ENCODE results near the gene MICU1. TPM values are rescaled to one million over a fixed set of nuclear protein-coding genes. Genes with fewer than 3 reads are reported as not detected.

MICU1 gene
- total RNA-seq, 1 experiment from 2014 or later = 39.4 TPM

DNA sequence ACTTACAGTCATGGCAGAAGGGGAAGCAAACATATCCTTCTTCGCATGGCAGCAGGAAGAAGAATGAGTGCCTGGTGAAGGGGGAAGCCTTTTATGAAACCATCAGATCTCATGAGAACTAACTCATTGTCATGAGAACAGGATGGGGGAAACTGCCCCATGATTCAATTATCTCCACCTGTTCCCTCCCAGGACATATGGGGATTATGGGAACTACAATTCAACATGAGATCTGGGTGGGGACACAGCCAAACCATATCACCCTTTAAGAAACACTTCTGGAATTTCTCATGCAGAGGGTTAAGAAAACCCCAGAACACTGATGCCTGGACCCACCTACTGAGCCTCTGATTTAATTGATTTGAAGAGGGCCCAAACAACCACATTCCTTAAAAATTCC, 207.9 kb downstream of the MICU1 start (continued):
- no peak for TF ChIP-seq REST (IDR thresholded peaks at IDR 0.05; ENCODE audit: low read depth)

DNA sequence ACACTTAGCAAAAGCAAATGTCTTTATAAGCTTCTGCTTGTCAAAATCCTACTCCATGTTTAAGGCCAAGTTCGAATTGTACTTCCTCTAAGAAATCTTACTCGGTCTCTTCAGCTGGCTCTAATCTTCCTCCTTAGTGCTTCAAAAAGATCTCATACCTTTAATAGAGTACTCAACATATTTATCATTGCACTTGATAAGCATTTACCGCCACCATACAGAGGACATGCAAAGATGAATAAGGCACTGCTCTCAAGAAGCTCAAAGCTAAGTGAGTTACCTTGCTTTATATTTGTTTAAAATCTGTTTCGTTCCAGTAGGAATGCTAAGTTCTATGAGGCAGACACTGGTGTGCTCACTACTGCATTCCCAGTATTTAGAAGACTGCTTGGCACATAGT, 209.2 kb downstream of the MICU1 start:
- Histone ChIP-seq H3K9ac (ENCODE audit: low read length) (no peak overlapping the region), H3K9me3 (ENCODE audit: control insufficient read depth in 1 of 2, insufficient read depth in 1 of 2, low read depth in 1 of 2, low read length in 2 of 2) (no peaks in the 10 kb centered on the region), H3K4me2 (ENCODE audit: low read length) (no peak overlapping the region), H3K27ac (ENCODE audit: low read depth, low read length) (no peak overlapping the region), H3K36me3 (ENCODE audit: control insufficient read depth in 1 of 2, insufficient read depth in 2 of 2, low read length in 2 of 2) (no peaks in the 10 kb centered on the region), H4K20me1 (ENCODE audit: insufficient read depth) (no peaks in the 10 kb centered on the region), H3K79me2 (ENCODE audit: insufficient read depth, low read length) (no peaks in the 10 kb centered on the region), H3K27me3 (ENCODE audit: insufficient read depth, low read length) (no peaks in the 10 kb centered on the region), H3K9me2 (ENCODE audit: insufficient read depth) (no peaks in the 10 kb centered on the region), H3K4me1 (ENCODE audit: control insufficient read depth in 1 of 2, insufficient read depth in 2 of 2, low read length in 2 of 2) (no peaks in the 10 kb centered on the region), H2AFZ (ENCODE audit: low read depth, low read length, poor library complexity, severe bottlenecking) (no peak overlapping the region), H3K4me3 (replicated peaks in 1 of 2; ENCODE audit: low read depth in 1 of 2, low read length in 2 of 2) (no peak overlapping the region)
- ATAC-seq = no peak
- no TSS peak for BruUV-seq (replicated peaks)
- ChIA-PET POLR2A (interaction anchor here (1.0 kb wide), 1 partner anchor 260 kb away, joined by 3 read pairs; no protein-coding TSS in a partner anchor), RAD21 (ENCODE audit: low non-redundant PET in 1 of 2, low total read pairs in 2 of 2, uncharacterized antibody in 2 of 2, unreplicated experiment in 2 of 2) (no interaction called here), CTCF (no interaction called here)
- no peak for DNase-seq (ENCODE audit: low read depth, low spot score)
- intact Hi-C loops (cut with micrococcal nuclease) = no loop called here
- TF ChIP-seq EZH2phosphoT487 (IDR thresholded peaks at IDR 0.05; ENCODE audit: borderline replicate concordance) = no peak
- no peak for TF ChIP-seq JUND (IDR thresholded peaks at IDR 0.05)
- no peak for TF ChIP-seq CEBPB (IDR thresholded peaks at IDR 0.05; ENCODE audit: low read depth)
- TF ChIP-seq CTCF (IDR thresholded peaks at IDR 0.05 in 2 of 3, conservative IDR thresholded peaks at IDR 0.05 in 1 of 3; ENCODE audit: borderline replicate concordance in 1 of 3, insufficient read depth in 1 of 3, low read depth in 2 of 3, low read length in 2 of 3) = no peak
- TF ChIP-seq ZBTB33 (IDR thresholded peaks at IDR 0.05; ENCODE audit: extremely low read depth, insufficient replicate concordance, low read length) = no peak
- TF ChIP-seq POLR2AphosphoS5 (IDR thresholded peaks at IDR 0.05; ENCODE audit: low read depth, low read length) = no peak
- no peak for TF ChIP-seq ZFX (IDR thresholded peaks at IDR 0.05)
- TF ChIP-seq TCF7L2 (IDR thresholded peaks at IDR 0.05; ENCODE audit: borderline replicate concordance, extremely low read depth, insufficient read depth, insufficient read length) = no peak
- no peak for TF ChIP-seq FOSL1 (IDR thresholded peaks at IDR 0.05; ENCODE audit: low read depth)
- TF ChIP-seq EGR1 (IDR thresholded peaks at IDR 0.05; ENCODE audit: low read depth) = no peak
- no peak for TF ChIP-seq SRF (IDR thresholded peaks at IDR 0.05; ENCODE audit: low read depth)
- no peak for TF ChIP-seq CBX3 (IDR thresholded peaks at IDR 0.05; ENCODE audit: low read depth)
- TF ChIP-seq, protein P1, sequence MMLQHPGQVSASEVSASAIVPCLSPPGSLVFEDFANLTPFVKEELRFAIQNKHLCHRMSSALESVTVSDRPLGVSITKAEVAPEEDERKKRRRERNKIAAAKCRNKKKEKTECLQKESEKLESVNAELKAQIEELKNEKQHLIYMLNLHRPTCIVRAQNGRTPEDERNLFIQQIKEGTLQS (IDR thresholded peaks at IDR 0.05) = no peak
- TF ChIP-seq SP1 (IDR thresholded peaks at IDR 0.05; ENCODE audit: low read depth) = no peak
- TF ChIP-seq SIN3A (IDR thresholded peaks at IDR 0.05; ENCODE audit: low read depth) = no peak
- no peak for TF ChIP-seq ZNF274 (IDR thresholded peaks at IDR 0.05; ENCODE audit: low read depth, low read length)
- no peak for TF ChIP-seq POLR2A (IDR thresholded peaks at IDR 0.05; ENCODE audit: borderline replicate concordance, extremely low read depth, insufficient read depth, insufficient read length)
- TF ChIP-seq EZH2 (IDR thresholded peaks at IDR 0.05) = no peak

Data from HCT116 (cell line).